CD4-positive, alpha-beta T cell treated with Interferon alpha-2 for 1 hour (primary cell): ENCODE results near the gene SLC32A1.

Experiments used
- DNase-seq, 2 donors: peaks; one replicate each; pipeline ENCODE4 v3.0.0-alpha.2; 2020 to 2022

The SLC32A1 gene

DNA sequence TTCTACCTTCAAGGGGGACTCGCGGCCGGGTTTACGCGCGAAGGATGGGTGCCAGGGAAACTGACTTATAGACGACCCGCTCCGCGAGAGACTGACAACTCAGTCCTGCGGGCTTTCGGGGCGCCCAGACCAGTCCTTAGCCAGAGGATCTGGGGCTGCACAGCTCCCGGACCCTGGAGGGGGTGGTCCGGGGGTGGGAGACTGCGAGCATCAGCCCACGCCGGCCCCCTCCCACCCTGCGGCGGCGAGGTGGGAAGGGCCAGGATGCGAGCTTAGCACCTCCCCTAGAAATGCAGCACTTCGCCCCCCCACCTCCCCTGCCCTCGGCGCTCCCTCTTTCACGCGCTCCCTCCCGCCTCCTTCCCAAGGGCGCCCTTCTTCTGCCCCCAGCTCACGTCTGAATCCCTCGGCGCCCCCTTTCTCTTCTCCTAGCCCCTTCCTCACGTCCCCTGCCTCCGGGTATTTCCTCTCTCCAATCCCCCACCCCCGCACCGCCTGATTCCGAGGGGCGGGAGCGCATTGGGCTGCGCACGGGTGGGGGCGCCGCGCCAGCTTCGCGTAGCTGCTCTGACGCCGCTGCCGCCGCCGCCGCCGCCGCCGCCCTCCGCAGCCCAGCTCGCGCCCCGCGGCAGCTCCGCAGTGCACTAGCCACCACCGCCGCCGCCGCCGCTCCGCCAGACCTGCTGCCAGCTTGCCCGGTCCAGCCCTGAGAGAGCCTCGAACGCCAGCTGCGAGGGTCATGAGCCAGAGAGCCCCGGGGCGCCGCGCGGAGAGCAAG lies at the start of gene SLC32A1:
Gene SLC32A1, plus strand, starts transcription at position 639 of the 778 bp plus-strand sequence. CDS start 239 bp downstream, outside the sequence.
- no peak for DNase-seq

DNA sequence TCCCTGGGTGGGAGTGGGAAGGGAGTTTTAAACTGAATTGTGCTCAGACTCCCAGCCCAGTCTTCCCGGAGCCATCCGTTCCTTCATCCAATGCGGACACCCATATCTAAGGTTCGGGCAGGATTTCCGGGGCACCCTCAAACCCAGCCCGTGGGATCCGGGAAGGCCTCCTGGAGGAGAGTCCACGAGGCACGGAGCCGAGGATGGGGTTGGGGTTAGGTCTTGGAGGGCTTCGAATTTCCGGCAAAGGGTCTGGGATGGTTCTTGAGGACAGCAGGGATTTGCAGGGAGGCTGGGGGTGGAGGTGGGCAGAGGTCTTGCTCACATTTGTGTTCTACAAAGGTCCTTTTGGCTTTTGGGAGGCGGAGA lies 49.5 kb upstream of the SLC32A1 start:
- DNase-seq, result no peak

GRCh38 chr20:38676576-38676975 lies 47.7 kb upstream of the SLC32A1 start:
- DNase-seq, result no peak

GRCh38 chr20:38680500-38681306 lies 43.6 kb upstream of the SLC32A1 start:
- DNase-seq, result peak in 1 of 2 donors; percentile 19

- no peak for DNase-seq
These were observed 39.0 kb upstream of the SLC32A1 start for GRCh38 chr20:38685271-38685670.

DNA sequence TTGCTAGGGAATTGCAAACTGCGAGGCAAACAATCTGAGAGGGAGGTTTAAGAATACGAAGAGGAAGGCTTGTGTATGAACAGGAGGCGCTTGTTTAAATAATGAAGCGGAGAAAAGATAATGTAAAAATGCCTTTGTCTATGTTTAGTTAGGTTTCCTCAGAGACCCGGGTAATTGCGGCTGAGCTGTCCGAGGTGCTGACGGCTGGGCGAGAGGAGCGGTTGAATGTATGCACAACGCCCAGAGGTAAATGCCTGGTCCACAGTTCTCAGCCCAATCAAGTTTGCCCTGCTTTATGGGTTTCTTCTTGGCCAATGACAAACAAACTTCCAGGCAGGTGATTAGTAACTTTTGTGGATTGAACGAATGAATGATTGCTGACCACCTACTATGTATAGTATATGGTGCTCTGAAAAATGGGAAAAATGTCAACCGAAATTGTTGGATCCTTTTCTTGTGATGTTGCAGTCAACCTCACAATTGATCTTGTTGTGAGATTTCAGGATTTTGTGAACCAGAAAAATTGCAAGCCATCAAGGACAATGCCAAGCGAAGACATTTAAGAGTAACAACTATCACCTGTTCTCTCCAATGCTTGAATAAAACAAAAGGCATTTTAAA lies 38.3 kb upstream of the SLC32A1 start:
- peak in 1 of 2 donors; percentile 19 for DNase-seq

- DNase-seq, result peak in 1 of 2 donors; percentile 37
These were observed 31.6 kb upstream of the SLC32A1 start for GRCh38 chr20:38692436-38693411.

DNA sequence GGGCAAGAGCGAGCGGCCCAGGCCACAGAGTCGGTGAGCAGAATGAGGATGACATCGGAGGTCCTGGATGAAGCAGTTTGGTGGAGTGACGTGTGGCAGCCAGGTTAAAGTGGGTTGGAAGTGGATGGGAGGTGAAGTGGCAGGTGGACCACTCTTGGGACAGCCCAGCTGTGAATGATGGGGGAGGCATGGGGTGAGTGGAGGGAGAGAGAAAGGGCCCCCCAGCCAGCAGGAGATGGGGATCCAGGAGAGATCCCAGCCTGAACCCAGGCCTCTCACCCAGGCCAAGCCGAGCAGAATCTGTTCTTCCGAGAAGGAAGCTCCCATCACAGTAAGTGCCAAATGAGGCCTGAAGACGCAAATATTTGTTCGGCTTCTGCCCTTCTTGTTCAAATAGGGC lies 27.0 kb upstream of the SLC32A1 start:
- no peak for DNase-seq

DNA sequence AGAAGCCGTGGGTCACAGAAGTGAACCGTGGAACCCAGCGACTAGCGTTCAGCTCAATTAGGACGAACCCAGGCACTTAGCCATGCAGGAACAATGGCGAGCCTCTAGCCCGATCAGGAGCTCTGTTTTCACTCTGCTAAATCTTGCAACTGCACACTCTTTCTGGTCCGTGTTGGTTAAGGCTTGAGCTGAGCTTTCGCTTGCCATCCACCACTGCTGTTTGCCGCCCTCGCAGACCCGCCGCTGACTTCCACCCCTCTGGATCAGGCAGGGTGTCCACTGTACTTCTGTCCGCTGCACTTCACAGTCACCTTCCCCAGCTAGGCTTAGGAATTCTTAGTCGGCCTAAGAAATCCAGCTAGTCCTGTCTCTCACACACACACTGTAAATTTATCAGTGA lies 25.7 kb upstream of the SLC32A1 start:
- DNase-seq, result no peak

- DNase-seq, result no peak
These were observed 24.1 kb upstream of the SLC32A1 start for GRCh38 chr20:38700141-38700540.

GRCh38 chr20:38700926-38701325 lies 23.4 kb upstream of the SLC32A1 start:
- DNase-seq, result no peak

- no peak for DNase-seq
These were observed 20.8 kb upstream of the SLC32A1 start for GRCh38 chr20:38703526-38703925.

- DNase-seq, result no peak
These were observed 20.1 kb upstream of the SLC32A1 start for GRCh38 chr20:38704136-38704535.

DNA sequence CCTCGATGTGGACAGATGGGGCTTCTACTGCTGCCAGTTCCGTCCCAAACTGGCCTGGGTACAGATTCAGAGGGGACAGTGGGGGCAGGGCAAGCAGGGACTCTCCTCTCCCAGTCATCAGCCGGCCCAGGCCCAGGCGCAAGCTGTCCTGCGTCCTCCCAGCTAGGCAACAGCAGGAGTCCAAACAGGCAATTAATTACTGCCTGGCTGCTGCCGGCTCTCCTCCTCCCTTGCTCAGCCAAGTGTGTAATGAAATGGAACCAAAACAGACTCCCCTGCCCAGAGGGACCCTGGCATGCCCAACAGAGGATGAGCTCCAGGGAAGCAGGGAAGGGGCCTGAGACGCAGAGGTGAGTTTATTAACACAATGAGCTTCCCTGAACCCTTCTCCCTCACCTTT lies 17.8 kb upstream of the SLC32A1 start:
- no peak for DNase-seq

DNA sequence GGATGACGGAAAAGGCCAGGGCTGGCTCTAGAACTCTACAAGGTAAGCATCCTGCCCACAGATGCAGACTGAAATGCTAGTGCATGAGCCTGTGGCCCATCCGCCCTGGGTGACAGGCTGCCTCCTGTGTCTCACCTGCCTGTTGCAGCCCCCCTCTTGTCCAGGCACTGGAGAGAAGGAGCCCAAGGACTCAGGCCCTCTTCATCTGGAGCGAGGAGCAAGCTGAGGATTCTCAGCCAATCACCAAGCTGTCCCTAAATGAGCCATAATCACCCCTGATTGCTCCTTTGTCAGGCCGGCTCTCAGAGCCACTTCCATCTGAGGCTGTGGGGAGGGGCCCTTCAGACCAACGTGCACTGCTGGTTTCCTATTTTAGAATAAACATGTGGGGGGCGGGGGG lies 10.0 kb upstream of the SLC32A1 start:
- no peak for DNase-seq

- no peak for DNase-seq
These were observed 8.6 kb upstream of the SLC32A1 start for GRCh38 chr20:38715646-38716045.

DNA sequence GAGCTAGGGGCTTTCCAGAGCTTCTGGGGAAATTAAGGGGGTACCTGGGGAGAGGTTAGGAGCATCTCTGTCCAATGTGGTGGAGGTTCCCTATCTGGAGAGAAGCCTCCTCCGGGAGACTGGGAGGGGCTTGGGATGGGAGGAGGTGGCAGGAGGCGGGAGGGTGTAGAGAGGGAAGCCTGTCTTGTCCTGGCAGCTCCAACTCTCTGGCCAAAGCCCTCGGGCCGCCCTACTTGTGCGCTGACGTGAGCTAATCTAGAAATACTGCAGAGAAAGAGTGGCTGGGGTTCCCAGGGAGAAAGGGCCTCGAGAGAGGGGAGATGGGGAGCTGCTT lies 1.6 kb upstream of the SLC32A1 start:
- no peak for DNase-seq

- no peak for DNase-seq
These were observed 1.1 kb upstream of the SLC32A1 start for GRCh38 chr20:38723017-38723847.

DNA sequence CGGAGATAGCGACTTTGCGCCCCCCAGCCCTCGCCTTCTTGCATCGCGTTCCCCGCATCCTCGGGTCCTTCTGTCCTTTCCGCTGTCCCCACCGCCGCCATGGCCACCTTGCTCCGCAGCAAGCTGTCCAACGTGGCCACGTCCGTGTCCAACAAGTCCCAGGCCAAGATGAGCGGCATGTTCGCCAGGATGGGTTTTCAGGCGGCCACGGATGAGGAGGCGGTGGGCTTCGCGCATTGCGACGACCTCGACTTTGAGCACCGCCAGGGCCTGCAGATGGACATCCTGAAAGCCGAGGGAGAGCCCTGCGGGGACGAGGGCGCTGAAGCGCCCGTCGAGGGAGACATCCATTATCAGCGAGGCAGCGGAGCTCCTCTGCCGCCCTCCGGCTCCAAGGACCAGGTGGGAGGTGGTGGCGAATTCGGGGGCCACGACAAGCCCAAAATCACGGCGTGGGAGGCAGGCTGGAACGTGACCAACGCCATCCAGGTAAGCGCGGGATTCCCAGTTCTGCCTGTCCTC lies 401 bp downstream of the SLC32A1 start:
- no peak for DNase-seq

- no peak for DNase-seq
These were observed 1.0 kb downstream of the SLC32A1 start for GRCh38 chr20:38725148-38725901.
